Ovary (tissue), 3 donors: ENCODE data around the gene GNAS.

Experiments
- POLR2A ChIP-seq: fragments of 450-650 bp; IDR thresholded peaks from one replicate; pipeline ENCODE4 v1.6.1; 2017; ENCODE audit warnings: antibody characterized with exemption, mild to moderate bottlenecking, moderate library complexity
- TF ChIP-seq, protein P1 (sequence below), 3 donors: fragments of 450-650 bp in 2 of 3; fragments of 200-600 bp in 1 of 3; IDR thresholded peaks; one replicate each; pipeline versions ENCODE4 v1.5.1 to v1.8.0; 2016 to 2022; ENCODE audit warnings: antibody characterized with exemption in 3 of 3, mild to moderate bottlenecking in 1 of 3
- donor health status: DM: no; HTN: no; CAD: no.

DNA sequence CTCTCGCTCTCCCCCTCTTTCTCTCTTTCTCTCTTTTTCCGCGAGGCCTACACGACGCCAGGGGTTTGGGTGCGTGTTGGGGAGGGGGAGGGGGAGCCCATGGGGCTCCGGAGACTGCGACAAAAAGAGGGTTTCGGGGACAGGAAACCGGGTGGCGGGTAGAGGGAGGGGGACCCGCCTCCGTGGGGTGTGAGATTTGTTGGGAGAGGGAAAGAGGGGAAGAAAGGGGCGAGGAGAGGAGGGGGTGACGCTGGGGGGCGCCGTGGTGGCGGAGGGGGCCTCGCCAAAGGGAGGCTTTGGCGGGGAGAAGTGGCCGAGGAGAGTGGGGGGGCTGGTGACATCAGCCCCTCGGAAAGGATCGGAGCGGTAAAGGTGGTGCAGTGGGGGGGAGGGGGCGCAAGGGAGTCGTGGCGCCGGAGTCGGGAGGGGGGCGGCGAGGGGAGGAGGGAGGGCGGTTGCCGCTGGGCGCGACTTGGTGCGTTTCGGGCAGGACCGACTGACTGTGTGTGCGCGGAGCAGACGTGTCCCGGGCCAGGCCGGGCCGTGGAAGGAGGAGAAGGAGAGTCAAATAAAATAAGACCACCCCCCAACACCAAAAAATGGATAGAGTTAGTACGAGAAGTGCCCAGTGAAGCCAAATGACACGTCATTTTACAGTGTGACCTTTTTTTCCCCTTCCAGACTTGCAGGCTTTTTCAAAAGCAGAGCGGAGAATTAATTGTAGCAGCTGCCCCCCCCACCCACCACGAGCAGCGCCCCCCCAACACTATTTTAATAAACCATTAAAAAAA lies 39.8 kb downstream of the GNAS start:
- TF ChIP-seq, protein P1, sequence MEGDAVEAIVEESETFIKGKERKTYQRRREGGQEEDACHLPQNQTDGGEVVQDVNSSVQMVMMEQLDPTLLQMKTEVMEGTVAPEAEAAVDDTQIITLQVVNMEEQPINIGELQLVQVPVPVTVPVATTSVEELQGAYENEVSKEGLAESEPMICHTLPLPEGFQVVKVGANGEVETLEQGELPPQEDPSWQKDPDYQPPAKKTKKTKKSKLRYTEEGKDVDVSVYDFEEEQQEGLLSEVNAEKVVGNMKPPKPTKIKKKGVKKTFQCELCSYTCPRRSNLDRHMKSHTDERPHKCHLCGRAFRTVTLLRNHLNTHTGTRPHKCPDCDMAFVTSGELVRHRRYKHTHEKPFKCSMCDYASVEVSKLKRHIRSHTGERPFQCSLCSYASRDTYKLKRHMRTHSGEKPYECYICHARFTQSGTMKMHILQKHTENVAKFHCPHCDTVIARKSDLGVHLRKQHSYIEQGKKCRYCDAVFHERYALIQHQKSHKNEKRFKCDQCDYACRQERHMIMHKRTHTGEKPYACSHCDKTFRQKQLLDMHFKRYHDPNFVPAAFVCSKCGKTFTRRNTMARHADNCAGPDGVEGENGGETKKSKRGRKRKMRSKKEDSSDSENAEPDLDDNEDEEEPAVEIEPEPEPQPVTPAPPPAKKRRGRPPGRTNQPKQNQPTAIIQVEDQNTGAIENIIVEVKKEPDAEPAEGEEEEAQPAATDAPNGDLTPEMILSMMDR (IDR thresholded peaks at IDR 0.05): no peak
- TF ChIP-seq POLR2A: no peak
